HG02840 (cell line): ENCODE results near the gene SPAST.
"Not testable (repeated sequence)": the region's sequence is repeated elsewhere in the genome, so short reads cannot be mapped to it uniquely, and the experiment has no call there.

ENCODE experiments used
- ATAC-seq: cut with Tn5 transposase; IDR thresholded peaks from one replicate; pipeline ENCODE4 v1.9.1; 2021; ENCODE audit warnings: mild to moderate bottlenecking, moderate library complexity, moderate number of reproducible peaks; ENCODE audit not compliant: unreplicated experiment, low FRiP score

Gene SPAST

DNA sequence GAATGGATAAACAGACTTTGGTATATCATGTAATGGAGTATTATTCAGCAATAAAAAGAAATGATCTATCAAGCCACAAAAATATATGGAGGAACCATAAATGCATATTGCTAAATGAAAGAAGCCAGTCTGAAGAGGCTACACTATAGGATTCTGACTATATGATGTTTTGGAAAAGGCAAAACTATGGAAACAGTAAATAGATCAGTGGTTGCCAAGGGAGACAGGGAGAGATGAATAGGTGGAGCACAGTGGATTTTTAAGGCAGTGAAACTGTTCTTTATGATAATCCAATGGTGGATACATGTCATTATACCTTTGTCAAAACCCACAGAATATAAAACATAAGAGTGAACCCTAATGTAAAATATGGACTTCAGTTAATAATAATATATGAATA lies 61.3 kb downstream of the SPAST start:
- ATAC-seq, result no peak

- ATAC-seq, result no peak
Observed at GRCh38 chr2:32128636-32129035, 65.3 kb downstream of the SPAST start.

GRCh38 chr2:32129086-32129485 lies 65.7 kb downstream of the SPAST start:
- ATAC-seq, result no peak

DNA sequence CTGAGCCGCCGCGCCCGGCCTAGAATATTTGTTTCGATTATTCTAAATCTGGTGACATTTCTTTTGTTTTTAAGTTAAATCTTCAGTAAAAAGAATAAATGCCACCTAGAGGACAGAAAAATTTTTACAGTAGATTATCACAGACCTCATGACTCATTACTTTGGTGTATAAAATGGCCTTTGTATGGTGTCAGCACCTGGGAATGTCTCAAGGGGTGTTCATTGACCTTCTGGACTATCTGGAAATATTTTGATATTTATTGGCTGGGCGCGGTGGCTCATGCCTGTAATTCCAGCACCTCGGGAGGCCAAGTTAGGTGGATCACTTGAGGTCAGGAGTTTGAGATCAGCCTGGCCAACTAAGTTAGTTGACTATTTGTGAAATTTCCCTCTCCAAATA lies 72.1 kb downstream of the SPAST start:
- ATAC-seq, result no peak

- ATAC-seq, result no peak
Observed at GRCh38 chr2:32136097-32136496, 72.7 kb downstream of the SPAST start.

DNA sequence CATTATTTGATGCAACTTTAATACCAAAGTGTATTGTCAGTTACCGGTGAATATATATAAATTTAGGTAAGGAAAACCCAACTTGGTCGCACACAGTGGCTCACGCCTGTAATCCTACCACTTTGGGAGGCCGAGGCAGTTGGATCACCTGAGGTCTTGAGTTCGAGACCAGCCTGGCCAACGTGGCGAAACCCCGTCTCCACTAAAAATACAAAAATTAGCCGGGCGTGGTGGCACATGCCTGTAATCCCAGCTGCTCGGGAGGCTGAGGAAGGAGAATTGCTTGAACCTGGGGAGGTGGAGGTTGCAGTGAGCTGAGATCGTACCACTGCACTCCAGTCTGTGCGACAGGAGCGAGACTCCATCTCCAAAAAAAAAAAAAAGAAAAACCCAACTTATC lies 88.2 kb downstream of the SPAST start:
- ATAC-seq, result not testable (repeated sequence)

GRCh38 chr2:32159678-32160077 lies 96.3 kb downstream of the SPAST start:
- ATAC-seq, result no peak

DNA sequence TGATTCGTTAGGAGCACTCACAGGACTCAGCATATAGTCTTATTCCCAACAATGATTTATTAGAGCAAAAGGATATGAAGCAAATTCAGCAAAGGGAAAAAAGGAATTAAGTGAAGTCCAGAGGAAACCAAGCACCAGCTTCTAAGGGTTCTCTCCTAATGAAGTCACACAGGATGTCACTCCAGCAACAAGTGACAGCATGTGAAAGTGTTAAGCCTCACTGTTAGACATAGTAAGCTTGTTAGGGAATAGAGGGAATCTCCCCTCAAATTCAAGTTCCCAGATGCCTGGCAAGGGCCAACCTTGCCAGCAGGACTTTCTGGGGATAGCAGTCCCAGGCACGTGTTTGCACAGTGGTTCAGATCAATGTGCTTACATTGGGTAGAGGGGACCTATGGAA lies 97.9 kb downstream of the SPAST start:
- no peak for ATAC-seq

GRCh38 chr2:32164254-32164653 lies 100.9 kb downstream of the SPAST start:
- ATAC-seq, result not testable (repeated sequence)

- ATAC-seq, result not testable (repeated sequence)
Observed at GRCh38 chr2:32165027-32165347, 101.6 kb downstream of the SPAST start.

- ATAC-seq, result no peak
Observed at GRCh38 chr2:32166115-32166574, 102.8 kb downstream of the SPAST start.

DNA sequence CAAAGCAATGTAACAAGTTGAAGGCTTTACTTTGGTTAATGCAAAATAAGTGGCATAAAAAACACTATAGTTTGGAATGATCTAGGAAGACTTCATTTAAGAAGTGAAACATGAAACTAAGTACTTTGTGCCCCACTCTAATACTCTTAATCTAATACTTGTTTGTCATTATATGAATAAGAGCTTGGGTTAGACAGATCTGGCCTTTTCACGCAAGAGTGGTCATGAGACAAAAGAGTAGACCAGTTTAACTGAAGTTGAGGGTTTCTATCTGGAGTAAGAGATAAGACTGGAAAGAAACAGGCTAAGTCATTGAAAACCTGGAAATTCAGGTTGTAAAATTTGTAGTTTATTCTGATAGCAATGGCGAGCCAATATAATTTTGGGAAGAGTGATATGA lies 105.2 kb downstream of the SPAST start:
- no peak for ATAC-seq

DNA sequence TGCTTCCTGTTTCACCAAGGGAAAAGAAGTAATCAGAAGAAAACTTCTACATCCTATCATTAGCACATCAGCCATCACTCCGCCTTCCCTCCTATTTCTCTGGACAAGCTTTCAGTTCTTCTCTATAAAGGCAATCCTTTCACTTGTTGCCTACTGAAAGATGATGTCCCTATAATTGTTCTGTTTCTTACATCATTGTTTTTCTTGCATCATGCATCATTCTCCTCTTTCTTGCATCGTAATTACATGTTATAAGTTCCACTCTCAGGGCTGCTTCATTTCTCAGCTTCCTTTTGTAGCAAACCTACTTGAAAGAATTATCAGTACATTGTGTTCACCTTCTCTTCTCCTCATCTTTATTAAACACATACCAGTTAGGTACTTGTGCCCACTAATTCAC lies 109.5 kb downstream of the SPAST start:
- ATAC-seq, result no peak

- no peak for ATAC-seq
Observed at GRCh38 chr2:32182667-32183066, 119.3 kb downstream of the SPAST start.

DNA sequence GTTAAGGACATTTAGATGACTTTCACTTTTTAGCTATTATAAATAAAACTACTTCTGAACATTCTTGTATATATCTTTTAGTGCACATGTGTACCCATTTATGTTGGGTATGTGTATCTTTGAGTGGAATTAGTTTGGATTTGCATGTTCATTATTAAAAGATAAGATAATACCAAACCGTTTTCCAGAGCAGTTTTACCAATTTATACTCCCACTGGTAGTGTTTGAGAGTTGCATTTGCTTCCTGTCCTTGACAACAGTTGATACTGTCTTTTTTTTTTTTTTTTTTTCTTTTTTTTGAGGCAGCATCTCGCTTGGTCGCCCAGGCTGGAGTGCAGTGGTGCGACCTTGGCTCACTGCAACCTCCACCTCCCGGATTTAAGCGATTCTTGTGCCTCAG lies 125.7 kb downstream of the SPAST start:
- no peak for ATAC-seq

DNA sequence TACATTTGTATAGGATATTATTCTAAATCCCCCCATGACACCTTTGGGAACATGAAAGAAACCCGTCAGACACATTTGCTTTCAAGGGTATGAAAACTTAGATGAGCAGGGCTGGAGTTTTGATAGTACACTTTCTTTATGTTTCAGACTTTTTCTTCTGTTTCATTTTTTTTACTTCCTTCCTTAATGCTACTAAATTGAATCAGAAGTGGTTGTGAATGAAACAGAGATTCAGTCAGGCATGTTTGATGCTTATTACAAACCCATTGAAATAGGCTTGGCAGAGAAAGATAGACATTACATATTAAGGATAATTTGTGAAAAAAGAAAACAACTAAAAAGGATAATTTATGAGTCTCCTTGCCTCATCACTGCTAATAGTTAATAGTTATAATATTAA lies 129.1 kb downstream of the SPAST start:
- no peak for ATAC-seq

GRCh38 chr2:32200814-32201213 lies 137.5 kb downstream of the SPAST start:
- no peak for ATAC-seq

GRCh38 chr2:32203428-32203827 lies 140.1 kb downstream of the SPAST start:
- ATAC-seq, result not testable (repeated sequence)
